SK-N-SH treated with all-trans-retinoic acid at 6 μM for 48 hours (cell line): ENCODE results near the gene ERG.

Source experiments
- ARNTL ChIP-seq: fragments of 450-650 bp; formaldehyde crosslinking; IDR thresholded peaks from 2 replicates; pipeline ENCODE4 v1.5.0; 2020; ENCODE audit warnings: low read depth, mild to moderate bottlenecking, moderate library complexity, borderline replicate concordance
- CSDC2 ChIP-seq: fragments of 250-450 bp; sonication (Bioruptor Pico); IDR thresholded peaks from 2 replicates; pipeline ENCODE4 v1.5.0; 2020; ENCODE audit warnings: mild to moderate bottlenecking, moderate library complexity
- TOX ChIP-seq: fragments of 250-450 bp; sonication (Bioruptor Pico); IDR thresholded peaks from 2 replicates; pipeline ENCODE4 v1.8.0; 2021; ENCODE audit warnings: mild to moderate bottlenecking, moderate library complexity, borderline replicate concordance
- ZC3H10 ChIP-seq: fragments of 250-450 bp; sonication (Bioruptor Pico); IDR thresholded peaks from 2 replicates; pipeline ENCODE4 v1.5.1; 2021; ENCODE audit warnings: mild to moderate bottlenecking, moderate library complexity
- ZFP3 ChIP-seq: fragments of 250-450 bp; sonication (Bioruptor Pico); IDR thresholded peaks from 2 replicates; pipeline ENCODE4 v1.5.0; 2020; ENCODE audit warnings: mild to moderate bottlenecking, moderate library complexity
- TF ChIP-seq, protein P1 (sequence below): fragments of 250-450 bp; sonication (Bioruptor Pico); IDR thresholded peaks from 2 replicates; pipeline ENCODE4 v1.5.0; 2020; ENCODE audit warnings: mild to moderate bottlenecking, moderate library complexity
- TF ChIP-seq, protein P2 (sequence below): fragments of 250-450 bp; sonication (Bioruptor Pico); IDR thresholded peaks from 2 replicates; pipeline ENCODE4 v1.5.1; 2021; ENCODE audit warnings: mild to moderate bottlenecking, moderate library complexity
- TF ChIP-seq, protein P3 (sequence below): fragments of 250-450 bp; sonication (Bioruptor Pico); IDR thresholded peaks from 2 replicates; pipeline ENCODE4 v1.8.0; 2020; ENCODE audit warnings: mild to moderate bottlenecking, moderate library complexity, borderline replicate concordance
- TF ChIP-seq, protein P4 (sequence below): fragments of 250-450 bp; sonication (Bioruptor Pico); IDR thresholded peaks from 2 replicates; pipeline ENCODE4 v1.5.1; 2020; ENCODE audit warnings: low read depth, mild to moderate bottlenecking, moderate library complexity

DNA sequence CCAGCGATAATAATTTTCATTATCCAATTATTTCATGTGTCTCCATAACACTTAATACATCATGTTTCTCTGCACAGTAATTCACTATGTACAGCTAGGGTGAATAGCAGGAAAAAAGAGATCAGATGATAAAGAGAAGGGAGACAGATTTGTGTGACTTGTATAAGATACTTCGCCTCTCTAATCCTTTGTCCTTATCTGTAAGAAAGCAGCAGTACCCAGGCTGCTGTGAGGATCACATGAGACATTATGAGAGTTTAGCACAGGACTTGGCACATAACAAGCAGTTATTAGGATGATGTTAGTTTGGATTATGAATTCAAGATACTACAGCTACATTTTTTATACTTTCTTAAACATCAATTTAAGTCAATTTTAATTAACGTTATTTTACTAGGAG lies 6.3 kb downstream of the ERG start:
- TF ChIP-seq, protein P1, sequence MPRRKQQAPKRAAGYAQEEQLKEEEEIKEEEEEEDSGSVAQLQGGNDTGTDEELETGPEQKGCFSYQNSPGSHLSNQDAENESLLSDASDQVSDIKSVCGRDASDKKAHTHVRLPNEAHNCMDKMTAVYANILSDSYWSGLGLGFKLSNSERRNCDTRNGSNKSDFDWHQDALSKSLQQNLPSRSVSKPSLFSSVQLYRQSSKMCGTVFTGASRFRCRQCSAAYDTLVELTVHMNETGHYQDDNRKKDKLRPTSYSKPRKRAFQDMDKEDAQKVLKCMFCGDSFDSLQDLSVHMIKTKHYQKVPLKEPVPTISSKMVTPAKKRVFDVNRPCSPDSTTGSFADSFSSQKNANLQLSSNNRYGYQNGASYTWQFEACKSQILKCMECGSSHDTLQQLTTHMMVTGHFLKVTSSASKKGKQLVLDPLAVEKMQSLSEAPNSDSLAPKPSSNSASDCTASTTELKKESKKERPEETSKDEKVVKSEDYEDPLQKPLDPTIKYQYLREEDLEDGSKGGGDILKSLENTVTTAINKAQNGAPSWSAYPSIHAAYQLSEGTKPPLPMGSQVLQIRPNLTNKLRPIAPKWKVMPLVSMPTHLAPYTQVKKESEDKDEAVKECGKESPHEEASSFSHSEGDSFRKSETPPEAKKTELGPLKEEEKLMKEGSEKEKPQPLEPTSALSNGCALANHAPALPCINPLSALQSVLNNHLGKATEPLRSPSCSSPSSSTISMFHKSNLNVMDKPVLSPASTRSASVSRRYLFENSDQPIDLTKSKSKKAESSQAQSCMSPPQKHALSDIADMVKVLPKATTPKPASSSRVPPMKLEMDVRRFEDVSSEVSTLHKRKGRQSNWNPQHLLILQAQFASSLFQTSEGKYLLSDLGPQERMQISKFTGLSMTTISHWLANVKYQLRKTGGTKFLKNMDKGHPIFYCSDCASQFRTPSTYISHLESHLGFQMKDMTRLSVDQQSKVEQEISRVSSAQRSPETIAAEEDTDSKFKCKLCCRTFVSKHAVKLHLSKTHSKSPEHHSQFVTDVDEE (CRISPR knock-in tag): no peak
- TF ChIP-seq ARNTL (CRISPR knock-in tag) (no peak), CSDC2 (CRISPR knock-in tag) (no peak), ZC3H10 (CRISPR knock-in tag) (no peak), ZFP3 (CRISPR knock-in tag) (no peak), TOX (CRISPR knock-in tag) (no peak)
- TF ChIP-seq, protein P2, sequence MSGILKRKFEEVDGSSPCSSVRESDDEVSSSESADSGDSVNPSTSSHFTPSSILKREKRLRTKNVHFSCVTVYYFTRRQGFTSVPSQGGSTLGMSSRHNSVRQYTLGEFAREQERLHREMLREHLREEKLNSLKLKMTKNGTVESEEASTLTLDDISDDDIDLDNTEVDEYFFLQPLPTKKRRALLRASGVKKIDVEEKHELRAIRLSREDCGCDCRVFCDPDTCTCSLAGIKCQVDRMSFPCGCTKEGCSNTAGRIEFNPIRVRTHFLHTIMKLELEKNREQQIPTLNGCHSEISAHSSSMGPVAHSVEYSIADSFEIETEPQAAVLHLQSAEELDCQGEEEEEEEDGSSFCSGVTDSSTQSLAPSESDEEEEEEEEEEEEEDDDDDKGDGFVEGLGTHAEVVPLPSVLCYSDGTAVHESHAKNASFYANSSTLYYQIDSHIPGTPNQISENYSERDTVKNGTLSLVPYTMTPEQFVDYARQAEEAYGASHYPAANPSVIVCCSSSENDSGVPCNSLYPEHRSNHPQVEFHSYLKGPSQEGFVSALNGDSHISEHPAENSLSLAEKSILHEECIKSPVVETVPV (CRISPR knock-in tag): no peak
- TF ChIP-seq, protein P3, sequence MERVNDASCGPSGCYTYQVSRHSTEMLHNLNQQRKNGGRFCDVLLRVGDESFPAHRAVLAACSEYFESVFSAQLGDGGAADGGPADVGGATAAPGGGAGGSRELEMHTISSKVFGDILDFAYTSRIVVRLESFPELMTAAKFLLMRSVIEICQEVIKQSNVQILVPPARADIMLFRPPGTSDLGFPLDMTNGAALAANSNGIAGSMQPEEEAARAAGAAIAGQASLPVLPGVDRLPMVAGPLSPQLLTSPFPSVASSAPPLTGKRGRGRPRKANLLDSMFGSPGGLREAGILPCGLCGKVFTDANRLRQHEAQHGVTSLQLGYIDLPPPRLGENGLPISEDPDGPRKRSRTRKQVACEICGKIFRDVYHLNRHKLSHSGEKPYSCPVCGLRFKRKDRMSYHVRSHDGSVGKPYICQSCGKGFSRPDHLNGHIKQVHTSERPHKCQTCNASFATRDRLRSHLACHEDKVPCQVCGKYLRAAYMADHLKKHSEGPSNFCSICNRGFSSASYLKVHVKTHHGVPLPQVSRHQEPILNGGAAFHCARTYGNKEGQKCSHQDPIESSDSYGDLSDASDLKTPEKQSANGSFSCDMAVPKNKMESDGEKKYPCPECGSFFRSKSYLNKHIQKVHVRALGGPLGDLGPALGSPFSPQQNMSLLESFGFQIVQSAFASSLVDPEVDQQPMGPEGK: no peak
- TF ChIP-seq, protein P4, sequence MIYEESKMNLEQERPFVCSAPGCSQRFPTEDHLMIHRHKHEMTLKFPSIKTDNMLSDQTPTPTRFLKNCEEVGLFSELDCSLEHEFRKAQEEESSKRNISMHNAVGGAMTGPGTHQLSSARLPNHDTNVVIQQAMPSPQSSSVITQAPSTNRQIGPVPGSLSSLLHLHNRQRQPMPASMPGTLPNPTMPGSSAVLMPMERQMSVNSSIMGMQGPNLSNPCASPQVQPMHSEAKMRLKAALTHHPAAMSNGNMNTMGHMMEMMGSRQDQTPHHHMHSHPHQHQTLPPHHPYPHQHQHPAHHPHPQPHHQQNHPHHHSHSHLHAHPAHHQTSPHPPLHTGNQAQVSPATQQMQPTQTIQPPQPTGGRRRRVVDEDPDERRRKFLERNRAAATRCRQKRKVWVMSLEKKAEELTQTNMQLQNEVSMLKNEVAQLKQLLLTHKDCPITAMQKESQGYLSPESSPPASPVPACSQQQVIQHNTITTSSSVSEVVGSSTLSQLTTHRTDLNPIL (CRISPR knock-in tag): no peak
